VCaP (cell line): ENCODE measurements around the gene GLRX3.

Experiments
- H3K27ac ChIP-seq: fragments of 450-650 bp; 2 replicates; pipeline ENCODE4 v1.5.1; 2017
- TF ChIP-seq, protein P1 (sequence below): fragments of 450-650 bp; conservative IDR thresholded peaks from 2 replicates; pipeline ENCODE4 v1.5.1; 2017; ENCODE audit warnings: mild to moderate bottlenecking, moderate library complexity

The GLRX3 gene

GRCh38 chr10:130226012-130226411 lies 89.8 kb downstream of the GLRX3 start:
- TF ChIP-seq, protein P1, sequence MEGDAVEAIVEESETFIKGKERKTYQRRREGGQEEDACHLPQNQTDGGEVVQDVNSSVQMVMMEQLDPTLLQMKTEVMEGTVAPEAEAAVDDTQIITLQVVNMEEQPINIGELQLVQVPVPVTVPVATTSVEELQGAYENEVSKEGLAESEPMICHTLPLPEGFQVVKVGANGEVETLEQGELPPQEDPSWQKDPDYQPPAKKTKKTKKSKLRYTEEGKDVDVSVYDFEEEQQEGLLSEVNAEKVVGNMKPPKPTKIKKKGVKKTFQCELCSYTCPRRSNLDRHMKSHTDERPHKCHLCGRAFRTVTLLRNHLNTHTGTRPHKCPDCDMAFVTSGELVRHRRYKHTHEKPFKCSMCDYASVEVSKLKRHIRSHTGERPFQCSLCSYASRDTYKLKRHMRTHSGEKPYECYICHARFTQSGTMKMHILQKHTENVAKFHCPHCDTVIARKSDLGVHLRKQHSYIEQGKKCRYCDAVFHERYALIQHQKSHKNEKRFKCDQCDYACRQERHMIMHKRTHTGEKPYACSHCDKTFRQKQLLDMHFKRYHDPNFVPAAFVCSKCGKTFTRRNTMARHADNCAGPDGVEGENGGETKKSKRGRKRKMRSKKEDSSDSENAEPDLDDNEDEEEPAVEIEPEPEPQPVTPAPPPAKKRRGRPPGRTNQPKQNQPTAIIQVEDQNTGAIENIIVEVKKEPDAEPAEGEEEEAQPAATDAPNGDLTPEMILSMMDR, result no peak
- no peak overlapping the region for H3K27ac ChIP-seq

DNA sequence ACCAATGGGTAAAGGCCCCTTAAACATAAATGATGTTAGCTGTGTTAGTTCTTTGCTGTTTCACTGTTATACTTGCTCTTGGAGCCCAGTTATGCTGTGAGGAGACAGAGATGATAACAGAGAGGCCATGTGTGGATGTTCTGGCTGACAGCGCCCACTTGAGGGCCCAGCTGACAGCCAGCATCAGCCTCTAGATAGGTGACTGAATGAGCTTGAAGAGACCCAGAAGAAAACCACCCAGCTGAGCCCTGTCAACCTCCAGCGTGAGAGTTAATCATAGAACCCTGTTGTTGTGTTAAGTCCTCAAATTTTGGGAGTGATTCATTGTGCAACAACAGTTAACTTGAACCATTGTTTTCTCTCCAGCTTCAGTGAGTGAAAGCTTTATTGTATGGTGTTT lies 91.7 kb downstream of the GLRX3 start:
- TF ChIP-seq, protein P1, result no peak
- H3K27ac ChIP-seq, result no peak overlapping the region
